Liver (tissue), 9 donors: ENCODE data around the gene HPDL. TPM values are rescaled to one million over a fixed set of nuclear protein-coding genes. Genes with fewer than 3 reads are reported as not detected.

Source experiments
- DNase-seq: peaks from one replicate; pipeline ENCODE4 v3.0.0-alpha.2; 2017; ENCODE audit warnings: low spot score
- H3K27ac ChIP-seq, 2 donors: one replicate each; pipeline ENCODE4 v1.7.0; 2013; ENCODE audit warnings: inconsistent platforms in 2 of 2, low read length in 2 of 2, control low read depth in 1 of 2, low read depth in 1 of 2, mild to moderate bottlenecking in 1 of 2
- H3K27me3 ChIP-seq, 4 donors: one replicate each; pipeline versions ENCODE4 v1.6.1 to v1.7.0; 2013; ENCODE audit warnings: low read length in 3 of 4, inconsistent platforms in 1 of 4, mild to moderate bottlenecking in 1 of 4, moderate library complexity in 1 of 4; ENCODE audit not compliant: control insufficient read depth in 4 of 4, insufficient read depth in 4 of 4
- H3K36me3 ChIP-seq, 4 donors: one replicate each; pipeline versions ENCODE4 v1.6.1 to v1.7.0; 2013; ENCODE audit warnings: low read length in 3 of 4, mild to moderate bottlenecking in 3 of 4, low read depth in 1 of 4, moderate library complexity in 1 of 4; ENCODE audit not compliant: control insufficient read depth in 4 of 4, insufficient read depth in 3 of 4
- H3K4me1 ChIP-seq, 4 donors: one replicate each; pipeline versions ENCODE4 v1.6.1 to v1.7.0; 2013; ENCODE audit warnings: low read length in 3 of 4, mild to moderate bottlenecking in 3 of 4, moderate library complexity in 1 of 4; ENCODE audit not compliant: control insufficient read depth in 4 of 4, insufficient read depth in 4 of 4
- H3K4me3 ChIP-seq, 3 donors: one replicate each; pipeline versions ENCODE4 v1.6.1 to v1.7.0; 2013; ENCODE audit warnings: low read length in 3 of 3, control low read depth in 1 of 3, low read depth in 1 of 3, mild to moderate bottlenecking in 1 of 3
- H3K9ac ChIP-seq, 2 donors: one replicate each; pipeline ENCODE4 v1.7.0; 2013; ENCODE audit warnings: low read length in 2 of 2, mild to moderate bottlenecking in 2 of 2, moderate library complexity in 2 of 2, control low read depth in 1 of 2, low read depth in 1 of 2
- H3K9me3 ChIP-seq, 4 donors: one replicate each; pipeline versions ENCODE4 v1.6.1 to v1.7.0; 2013; ENCODE audit warnings: low read length in 3 of 4; ENCODE audit not compliant: control insufficient read depth in 4 of 4
- ATF3 ChIP-seq: IDR thresholded peaks from 2 replicates; pipeline ENCODE4 v1.6.1; 2016; ENCODE audit warnings: antibody characterized with exemption
- EGR1 ChIP-seq, 2 donors: IDR thresholded peaks; 2 replicates each; pipeline ENCODE4 v1.6.1; 2016 to 2018; ENCODE audit warnings: antibody characterized with exemption in 2 of 2, low read depth in 2 of 2
- GABPA ChIP-seq, 2 donors: IDR thresholded peaks in 1 of 2; conservative IDR thresholded peaks in 1 of 2; 2 replicates each; pipeline ENCODE4 v1.6.1; 2016; ENCODE audit warnings: antibody characterized with exemption in 2 of 2, mild to moderate bottlenecking in 1 of 2, moderate library complexity in 1 of 2
- HNF4G ChIP-seq: IDR thresholded peaks from 2 replicates; pipeline ENCODE4 v1.6.1; 2016; ENCODE audit warnings: antibody characterized with exemption
- JUND ChIP-seq, 2 donors: IDR thresholded peaks; 2 replicates each; pipeline ENCODE4 v1.6.1; 2016; ENCODE audit warnings: antibody characterized with exemption in 2 of 2
- MAX ChIP-seq: IDR thresholded peaks from 2 replicates; pipeline ENCODE4 v1.6.1; 2016; ENCODE audit warnings: antibody characterized with exemption
- NR2F2 ChIP-seq: IDR thresholded peaks from 2 replicates; pipeline ENCODE4 v1.6.1; 2016; ENCODE audit warnings: antibody characterized with exemption
- REST ChIP-seq: IDR thresholded peaks from 2 replicates; pipeline ENCODE4 v1.6.1; 2016; ENCODE audit warnings: antibody characterized with exemption, mild to moderate bottlenecking
- TAF1 ChIP-seq: conservative IDR thresholded peaks from 2 replicates; pipeline ENCODE4 v1.6.1; 2016; ENCODE audit warnings: antibody characterized with exemption, mild to moderate bottlenecking
- YY1 ChIP-seq: IDR thresholded peaks from 2 replicates; pipeline ENCODE4 v1.6.1; 2016; ENCODE audit warnings: antibody characterized with exemption, mild to moderate bottlenecking
- WGBS: extraction: QIAGEN DNeasy Blood & Tissue Kit; methylation state at CpG from one replicate; pipeline ENCODE4 v1.1.7; 2013; 5-methylcytosine and 5-hydroxymethylcytosine counted together
- polyA plus RNA-seq, 2 donors: library from polyadenylated mRNA; stranded (reverse) in 1 of 2; unstranded in 1 of 2; fragments of 200-250 nt in 1 of 2; fragments of >200 nt in 1 of 2; fragmentation: Nextera tagmentation in 1 of 2; extraction: Ambion mirVana in 1 of 2; gene quantifications; one replicate each; pipeline versions ENCODE4 v1.2.1 to v1.2.3, GENCODE V29; 2013 to 2015
- total RNA-seq, 2 donors: library from RNA; depleted of rRNA; stranded (reverse); fragments of >200 nt; gene quantifications; one replicate each; pipeline ENCODE4 v1.2.3, GENCODE V29; 2014
- TF ChIP-seq, protein P1 (sequence below): fragments of 150-350 bp; IDR thresholded peaks from 2 replicates; pipeline ENCODE4 v1.5.1; 2017; ENCODE audit warnings: improper control_type of control experiment, low read depth, low read length; ENCODE audit not compliant: missing input control
- donor health status: healthy.
- donor health status: healthy.
- donor health status: healthy.
- donor health status: healthy.
- donor health status: healthy.

The HPDL gene
- total and polyA plus RNA-seq, 4 donors = 0.09 to 5.2 (median 0.15) TPM; not detected in 1

- WGBS = 98% methylated on average over 18 of the region's 18 CpGs
- TF ChIP-seq GABPA (IDR thresholded peaks at IDR 0.05 in 1 of 2, conservative IDR thresholded peaks at IDR 0.05 in 1 of 2) = no peak
- no peak for TF ChIP-seq MAX
- TF ChIP-seq NR2F2 = no peak
- TF ChIP-seq JUND (IDR thresholded peaks at IDR 0.05) = no peak
- no peak for TF ChIP-seq EGR1 (IDR thresholded peaks at IDR 0.05; ENCODE audit: low read depth in 2 of 2)
- no peak for TF ChIP-seq TAF1
- Histone ChIP-seq H3K9me3 (no peaks in the 10 kb centered on the region), H3K27me3 (no peaks in the 10 kb centered on the region), H3K36me3 (peaks cover 2 to 25% (median 6%) of the 10 kb centered on the region in 4 donors), H3K4me1 (peaks cover 3 to 15% (median 7%) of the 10 kb centered on the region in 4 donors), H3K27ac (no peak overlapping the region), H3K9ac (no peak overlapping the region), H3K4me3 (no peak overlapping the region)
- no peak for DNase-seq
Observed at GRCh38 chr1:45331436-45332345, 5.0 kb downstream of the HPDL start.

GRCh38 chr1:45332346-45332720 is 5.6 kb downstream of the HPDL start:
- H3K4me3 ChIP-seq = no peak overlapping the region
- 98% methylated on average over 10 of the region's 10 CpGs for WGBS
- DNase-seq = no peak
- TF ChIP-seq YY1 = no peak
- TF ChIP-seq JUND (IDR thresholded peaks at IDR 0.05) = no peak
- TF ChIP-seq HNF4G = no peak
- TF ChIP-seq, protein P1, sequence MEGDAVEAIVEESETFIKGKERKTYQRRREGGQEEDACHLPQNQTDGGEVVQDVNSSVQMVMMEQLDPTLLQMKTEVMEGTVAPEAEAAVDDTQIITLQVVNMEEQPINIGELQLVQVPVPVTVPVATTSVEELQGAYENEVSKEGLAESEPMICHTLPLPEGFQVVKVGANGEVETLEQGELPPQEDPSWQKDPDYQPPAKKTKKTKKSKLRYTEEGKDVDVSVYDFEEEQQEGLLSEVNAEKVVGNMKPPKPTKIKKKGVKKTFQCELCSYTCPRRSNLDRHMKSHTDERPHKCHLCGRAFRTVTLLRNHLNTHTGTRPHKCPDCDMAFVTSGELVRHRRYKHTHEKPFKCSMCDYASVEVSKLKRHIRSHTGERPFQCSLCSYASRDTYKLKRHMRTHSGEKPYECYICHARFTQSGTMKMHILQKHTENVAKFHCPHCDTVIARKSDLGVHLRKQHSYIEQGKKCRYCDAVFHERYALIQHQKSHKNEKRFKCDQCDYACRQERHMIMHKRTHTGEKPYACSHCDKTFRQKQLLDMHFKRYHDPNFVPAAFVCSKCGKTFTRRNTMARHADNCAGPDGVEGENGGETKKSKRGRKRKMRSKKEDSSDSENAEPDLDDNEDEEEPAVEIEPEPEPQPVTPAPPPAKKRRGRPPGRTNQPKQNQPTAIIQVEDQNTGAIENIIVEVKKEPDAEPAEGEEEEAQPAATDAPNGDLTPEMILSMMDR = no peak
- TF ChIP-seq REST = no peak
- no peak for TF ChIP-seq ATF3
- no peaks in the 10 kb centered on the region for H3K9me3 ChIP-seq
- H3K4me1 ChIP-seq = peaks cover 0 to 8% (median 2%) of the 10 kb centered on the region in 4 donors
- no peak overlapping the region for H3K27ac ChIP-seq
- peaks cover 2 to 25% (median 6%) of the 10 kb centered on the region in 4 donors for H3K36me3 ChIP-seq
- no peak overlapping the region for H3K9ac ChIP-seq
- H3K27me3 ChIP-seq = no peaks in the 10 kb centered on the region
